CD4-positive, alpha-beta T cell (primary cell): ENCODE measurements around the gene APBA2. TPM values are rescaled to one million over a fixed set of nuclear protein-coding genes. Genes with fewer than 3 reads are reported as not detected.

Source experiments
- ATAC-seq: fragments of 200-7000 bp; cut with Tn5 transposase; one replicate; pipeline ENCODE4 v1.10.0; 2022; ENCODE audit warnings: mild to moderate bottlenecking; ENCODE audit not compliant: poor library complexity
- CTCF ChIA-PET: fragments of 350-600 bp; sonication (Branson Sonifier 250); formaldehyde crosslinking; loops from one replicate; lab custom pipeline; 2021; ENCODE audit warnings: antibody characterized with exemption, inconsistent platforms; lab: Charles Lee
- POLR2A ChIA-PET: fragments of 350-600 bp; sonication (Branson Sonifier 250); formaldehyde crosslinking; loops from one replicate; lab custom pipeline; 2021; ENCODE audit warnings: antibody characterized with exemption, inconsistent platforms; lab: Charles Lee
- DNase-seq, 14 experiments: peaks; one replicate each; pipeline ENCODE4 v3.0.0-alpha.2; 2013 to 2020; ENCODE audit warnings: mixed read lengths in 2 of 14
- H3K27ac ChIP-seq, 2 donors: one replicate each; pipeline versions ENCODE4 v1.5.1 to v1.7.0; 2013; ENCODE audit warnings: low read length in 2 of 2, low read depth in 1 of 2, mild to moderate bottlenecking in 1 of 2
- H3K27me3 ChIP-seq, 2 experiments: 1 replicate in 1 of 2; 2 replicates in 1 of 2; pipeline versions ENCODE4 v1.6.1 to v1.7.0; 2013; ENCODE audit warnings: low read length in 2 of 2, control low read depth in 1 of 2, mild to moderate bottlenecking in 1 of 2, moderate library complexity in 1 of 2; ENCODE audit not compliant: insufficient read depth in 2 of 2, control insufficient read depth in 1 of 2
- H3K36me3 ChIP-seq: one replicate; pipeline ENCODE4 v1.6.1; 2013; ENCODE audit warnings: low read length, control low read depth; ENCODE audit not compliant: insufficient read depth
- H3K4me1 ChIP-seq: one replicate; pipeline ENCODE4 v1.6.1; 2013; ENCODE audit warnings: low read length, control low read depth; ENCODE audit not compliant: insufficient read depth
- H3K4me3 ChIP-seq: one replicate; pipeline ENCODE4 v1.5.1; 2013; ENCODE audit warnings: mild to moderate bottlenecking, low read length, moderate library complexity
- H3K9me3 ChIP-seq, 2 experiments: 1 replicate in 1 of 2; 2 replicates in 1 of 2; pipeline versions ENCODE4 v1.6.1 to v1.7.0; 2013; ENCODE audit warnings: low read length in 2 of 2, mild to moderate bottlenecking in 2 of 2, control low read depth in 1 of 2, moderate library complexity in 1 of 2; ENCODE audit not compliant: control insufficient read depth in 1 of 2, insufficient read depth in 1 of 2
- H3K27ac Mint-ChIP-seq: one replicate; pipeline ENCODE4 v1.8.0; 2020; ENCODE audit warnings: mixed read lengths
- H3K27me3 Mint-ChIP-seq: one replicate; pipeline ENCODE4 v1.8.0; 2021; ENCODE audit warnings: mixed read lengths
- H3K36me3 Mint-ChIP-seq: one replicate; pipeline ENCODE4 v1.8.0; 2021; ENCODE audit warnings: low read depth, mixed read lengths
- H3K4me1 Mint-ChIP-seq: one replicate; pipeline ENCODE4 v1.8.0; 2021; ENCODE audit warnings: low read depth, mixed read lengths
- H3K4me3 Mint-ChIP-seq: one replicate; pipeline ENCODE4 v1.8.0; 2020; ENCODE audit warnings: mild to moderate bottlenecking, mixed read lengths
- H3K9me3 Mint-ChIP-seq: one replicate; pipeline ENCODE4 v1.8.0; 2020; ENCODE audit warnings: mixed read lengths
- intact Hi-C, 2 experiments: fragments of 100-400 bp; cut with DNase I in 1 of 2; cut with micrococcal nuclease in 1 of 2; formaldehyde crosslinking; loops; one replicate each; pipeline versions ENCODE4 v1.15.1 to v1.9.0; 2023 to 2025; cut with DNase I, micrococcal nuclease
- total RNA-seq, 174 experiments: library from RNA in 2 of 174; stranded (reverse) in 2 of 174; gene quantifications; one replicate each; pipeline ENCODE4 v1.2.3 and lab custom pipeline; 2021 to 2026
- TF ChIP-seq, protein P1 (sequence below): fragments of 200-600 bp; IDR thresholded peaks from one replicate; pipeline ENCODE4 v1.8.0; 2022; ENCODE audit warnings: antibody characterized with exemption, mild to moderate bottlenecking

The APBA2 gene
- total RNA-seq, 2 experiments from 2014 or later, result 123 to 126 TPM

- H3K27ac ChIP-seq, result no peak overlapping the region
- no peaks in the 10 kb centered on the region for H3K9me3 ChIP-seq
- ATAC-seq (no peak), DNase-seq (no peak)
- H3K4me1 Mint-ChIP-seq, result peaks cover 64% of the 10 kb centered on the region
- H3K27me3 ChIP-seq, result no peaks in the 10 kb centered on the region
- H3K9me3 Mint-ChIP-seq, result no peaks in the 10 kb centered on the region
- POLR2A ChIA-PET, result no interaction called here
- peaks cover 13% of the 10 kb centered on the region for H3K36me3 Mint-ChIP-seq
- peaks cover 17% of the 10 kb centered on the region for H3K4me1 ChIP-seq
- H3K27ac Mint-ChIP-seq, result no peak overlapping the region
- no peak overlapping the region for H3K4me3 ChIP-seq
- intact Hi-C loops, result no loop called here
- TF ChIP-seq, protein P1, sequence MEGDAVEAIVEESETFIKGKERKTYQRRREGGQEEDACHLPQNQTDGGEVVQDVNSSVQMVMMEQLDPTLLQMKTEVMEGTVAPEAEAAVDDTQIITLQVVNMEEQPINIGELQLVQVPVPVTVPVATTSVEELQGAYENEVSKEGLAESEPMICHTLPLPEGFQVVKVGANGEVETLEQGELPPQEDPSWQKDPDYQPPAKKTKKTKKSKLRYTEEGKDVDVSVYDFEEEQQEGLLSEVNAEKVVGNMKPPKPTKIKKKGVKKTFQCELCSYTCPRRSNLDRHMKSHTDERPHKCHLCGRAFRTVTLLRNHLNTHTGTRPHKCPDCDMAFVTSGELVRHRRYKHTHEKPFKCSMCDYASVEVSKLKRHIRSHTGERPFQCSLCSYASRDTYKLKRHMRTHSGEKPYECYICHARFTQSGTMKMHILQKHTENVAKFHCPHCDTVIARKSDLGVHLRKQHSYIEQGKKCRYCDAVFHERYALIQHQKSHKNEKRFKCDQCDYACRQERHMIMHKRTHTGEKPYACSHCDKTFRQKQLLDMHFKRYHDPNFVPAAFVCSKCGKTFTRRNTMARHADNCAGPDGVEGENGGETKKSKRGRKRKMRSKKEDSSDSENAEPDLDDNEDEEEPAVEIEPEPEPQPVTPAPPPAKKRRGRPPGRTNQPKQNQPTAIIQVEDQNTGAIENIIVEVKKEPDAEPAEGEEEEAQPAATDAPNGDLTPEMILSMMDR, result no peak
- CTCF ChIA-PET, result interaction anchor here (1.2 kb wide), 1 partner anchor 64 kb away, joined by 4 read pairs; no protein-coding TSS in a partner anchor
- H3K27me3 Mint-ChIP-seq, result no peaks in the 10 kb centered on the region
- no peak overlapping the region for H3K4me3 Mint-ChIP-seq
- H3K36me3 ChIP-seq, result peaks cover 11% of the 10 kb centered on the region
Observed at GRCh38 chr15:28911310-28911931, 25.6 kb downstream of the APBA2 start.

- ChIA-PET CTCF (no interaction called here), POLR2A (no interaction called here)
- Mint-ChIP-seq H3K27me3 (no peaks in the 10 kb centered on the region), H3K4me3 (no peak overlapping the region), H3K27ac (peak overlapping the region; percentile 37), H3K36me3 (peaks cover 13% of the 10 kb centered on the region), H3K4me1 (peaks cover 60% of the 10 kb centered on the region), H3K9me3 (no peaks in the 10 kb centered on the region)
- peaks cover 17% of the 10 kb centered on the region for H3K4me1 ChIP-seq
- H3K4me3 ChIP-seq, result no peak overlapping the region
- no peak overlapping the region for H3K27ac ChIP-seq
- TF ChIP-seq, protein P1, result no peak
- intact Hi-C loops, result no loop called here
- DNase-seq (no peak), ATAC-seq (peak; percentile 51)
- no peaks in the 10 kb centered on the region for H3K9me3 ChIP-seq
- H3K36me3 ChIP-seq, result peaks cover 7% of the 10 kb centered on the region
- H3K27me3 ChIP-seq, result no peaks in the 10 kb centered on the region
Observed at GRCh38 chr15:28912422-28912821, 26.6 kb downstream of the APBA2 start.

- peaks cover 67% of the 10 kb centered on the region for H3K4me1 Mint-ChIP-seq
- TF ChIP-seq, protein P1, result no peak
- Histone ChIP-seq H3K4me3 (no peak overlapping the region), H3K27me3 (no peaks in the 10 kb centered on the region), H3K36me3 (peaks cover 6% of the 10 kb centered on the region), H3K9me3 (no peaks in the 10 kb centered on the region), H3K4me1 (peaks cover 23% of the 10 kb centered on the region), H3K27ac (no peak overlapping the region)
- no peaks in the 10 kb centered on the region for H3K27me3 Mint-ChIP-seq
- intact Hi-C loops, result no loop called here
- no peak overlapping the region for H3K4me3 Mint-ChIP-seq
- ChIA-PET POLR2A (no interaction called here), CTCF (interaction anchor here (1.2 kb wide), 1 partner anchor 10 kb away, joined by 3 read pairs; no protein-coding TSS in a partner anchor)
- no peaks in the 10 kb centered on the region for H3K9me3 Mint-ChIP-seq
- ATAC-seq (no peak), DNase-seq (no peak)
- no peak overlapping the region for H3K27ac Mint-ChIP-seq
- H3K36me3 Mint-ChIP-seq, result peaks cover 13% of the 10 kb centered on the region
Observed at GRCh38 chr15:28913171-28913765, 27.5 kb downstream of the APBA2 start.
